Astrocyte (in vitro differentiated cells and primary cell): ENCODE results near the gene AJAP1.

Experiments used
- CTCF ChIP-seq: IDR thresholded peaks from 2 replicates; pipeline ENCODE4 v1.5.1; 2011; ENCODE audit warnings: low read depth, mild to moderate bottlenecking, inconsistent platforms, low read length, moderate library complexity; ENCODE audit not compliant: insufficient read depth
- EZH2 ChIP-seq: IDR thresholded peaks from 2 replicates; pipeline ENCODE4 v1.6.1; 2012; ENCODE audit warnings: mild to moderate bottlenecking, low read length, inconsistent platforms; ENCODE audit not compliant: insufficient read depth

DNA sequence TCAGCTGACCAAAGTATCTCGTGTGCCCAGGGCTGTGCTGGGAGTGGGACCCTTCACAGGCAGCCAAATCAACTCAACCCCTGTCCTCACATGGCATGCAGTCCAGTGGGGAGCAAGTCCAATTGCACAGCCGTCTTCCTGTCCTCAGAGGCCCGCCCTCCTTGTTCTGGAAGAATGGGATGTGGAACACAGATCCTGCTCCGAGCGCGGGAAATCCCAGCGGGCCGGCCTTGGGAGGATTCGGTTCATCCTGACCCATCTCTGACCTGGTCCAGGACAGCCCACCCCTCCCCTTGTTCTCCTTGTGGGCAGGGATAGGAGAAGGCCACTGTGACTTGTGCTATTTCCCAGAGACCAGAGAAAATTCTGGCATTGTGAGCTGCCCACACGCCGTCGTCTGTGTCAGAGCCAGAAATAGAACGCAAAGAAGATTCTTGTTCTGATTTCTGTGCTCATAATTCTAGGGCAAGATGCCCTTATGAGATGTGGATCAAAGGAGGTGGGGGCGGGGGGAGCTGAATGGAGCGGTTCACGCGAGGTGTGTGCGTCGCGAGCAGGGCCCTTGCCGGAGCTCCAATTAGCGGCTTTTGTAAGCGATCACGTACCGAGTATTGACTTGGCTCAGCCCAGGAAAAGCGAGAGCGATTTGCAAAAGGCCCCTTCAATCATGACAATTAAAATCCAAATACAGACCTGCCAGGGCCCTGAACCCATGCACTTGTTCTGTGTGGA lies 79.2 kb downstream of the AJAP1 start:
- TF ChIP-seq CTCF (no peak), EZH2 (no peak)
